ENCODE results near the gene ST6GALNAC3.

The ST6GALNAC3 gene

DNA sequence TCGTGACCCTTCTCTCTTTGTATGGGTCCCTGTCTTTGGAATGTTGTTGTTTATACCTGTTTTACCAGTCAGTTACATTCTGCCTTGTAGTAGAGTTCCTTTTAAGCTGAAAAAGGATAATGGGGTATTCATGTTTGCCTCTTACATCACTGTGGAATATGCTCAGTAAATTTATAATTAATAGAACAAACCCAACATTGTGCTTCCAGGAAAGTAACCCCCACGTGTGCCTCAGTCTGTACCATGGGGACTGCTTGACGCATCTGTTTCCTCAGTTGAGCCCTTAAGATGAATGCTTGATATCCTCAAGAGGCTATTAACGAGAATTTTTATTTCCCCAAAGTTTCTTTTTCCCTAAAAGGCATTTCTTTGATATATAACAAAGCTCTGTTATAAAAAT is 73.4 kb downstream of the ST6GALNAC3 start:
- DNase-seq, result no peak

- no peak for DNase-seq
Observed at GRCh38 chr1:76148460-76148859, 73.9 kb downstream of the ST6GALNAC3 start.

DNA sequence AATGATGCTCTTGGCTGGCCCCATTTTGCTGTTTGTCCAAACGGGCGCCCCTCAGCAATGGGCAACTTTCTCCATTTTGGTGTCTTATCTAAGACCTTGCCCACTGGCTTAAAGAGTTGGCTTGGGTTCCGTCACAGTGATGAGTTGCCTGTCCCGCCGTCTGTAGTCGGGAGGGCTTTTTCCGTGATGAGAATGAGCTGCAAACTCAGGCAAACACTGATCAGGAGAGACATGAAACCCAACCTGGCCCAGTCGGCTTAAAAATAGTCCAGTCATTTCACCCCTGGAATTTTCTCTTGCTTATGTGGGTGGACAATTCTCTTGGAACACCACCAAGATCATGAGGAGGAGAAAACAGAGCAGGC is 79.3 kb downstream of the ST6GALNAC3 start:
- no peak for DNase-seq

GRCh38 chr1:76154206-76154956 is 79.8 kb downstream of the ST6GALNAC3 start:
- peak; percentile 43 to 86 for DNase-seq

GRCh38 chr1:76156987-76157386 is 82.4 kb downstream of the ST6GALNAC3 start:
- DNase-seq, result no peak

DNA sequence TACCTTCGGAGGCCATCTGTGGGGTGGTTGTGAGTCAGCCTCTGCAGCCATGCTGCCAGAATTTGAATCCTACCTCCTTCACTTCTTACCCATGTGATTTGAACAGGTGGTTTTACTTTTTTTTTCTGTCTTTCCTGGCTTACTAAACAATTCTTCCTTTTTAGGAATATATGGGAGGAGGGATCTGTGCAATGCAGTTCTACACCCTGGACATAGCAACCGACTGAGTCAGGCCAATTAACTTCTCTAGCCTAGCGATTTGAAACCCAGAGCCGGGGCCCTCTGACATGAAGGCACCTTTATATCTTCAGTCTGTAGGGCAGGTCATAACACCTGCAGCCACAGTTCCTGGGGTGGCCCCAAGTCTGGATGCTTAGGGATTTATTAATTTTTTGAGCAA is 83.6 kb downstream of the ST6GALNAC3 start:
- DNase-seq, result peak in 1 of 2 experiments; percentile 6

DNA sequence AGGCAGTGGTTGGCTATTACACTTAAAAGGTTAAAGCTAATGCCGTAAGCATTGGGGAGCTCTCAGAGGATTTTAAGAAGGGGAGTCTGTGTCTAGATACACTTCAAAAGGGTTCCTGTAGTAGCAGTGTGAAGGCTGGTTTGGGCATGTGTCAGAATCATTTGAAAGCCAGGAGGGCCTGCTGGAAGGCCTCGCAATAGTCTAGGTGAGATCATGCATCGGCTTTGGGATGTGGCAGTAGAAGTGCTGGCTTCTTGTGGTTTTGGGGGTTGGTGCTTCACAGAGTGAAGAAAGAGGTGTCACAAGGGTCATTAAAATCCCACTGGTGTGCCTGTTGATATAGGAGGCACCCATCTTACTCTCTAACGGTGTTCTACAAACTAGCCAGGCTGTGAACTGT is 85.7 kb downstream of the ST6GALNAC3 start:
- no peak for DNase-seq

DNA sequence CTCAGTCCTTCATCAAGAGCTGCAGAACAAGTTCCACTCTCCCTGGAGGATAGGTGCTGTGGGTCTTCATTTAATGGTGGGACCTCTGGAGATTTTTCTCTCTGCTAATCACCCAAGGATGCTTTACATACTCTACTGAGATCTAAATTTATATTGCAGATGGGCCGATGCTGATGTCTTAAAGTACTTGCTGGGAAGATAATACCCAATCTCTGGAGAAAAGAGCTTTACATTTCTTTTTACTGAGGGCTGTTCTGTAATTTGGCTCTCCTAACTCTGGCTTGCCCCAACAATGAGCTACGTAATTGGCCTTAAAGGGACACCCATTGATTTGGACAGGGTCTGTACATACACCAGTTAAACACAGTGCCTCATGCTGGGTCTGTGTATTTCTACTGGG is 86.9 kb downstream of the ST6GALNAC3 start:
- DNase-seq, result no peak

GRCh38 chr1:76162254-76162653 is 87.7 kb downstream of the ST6GALNAC3 start:
- no peak for DNase-seq

DNA sequence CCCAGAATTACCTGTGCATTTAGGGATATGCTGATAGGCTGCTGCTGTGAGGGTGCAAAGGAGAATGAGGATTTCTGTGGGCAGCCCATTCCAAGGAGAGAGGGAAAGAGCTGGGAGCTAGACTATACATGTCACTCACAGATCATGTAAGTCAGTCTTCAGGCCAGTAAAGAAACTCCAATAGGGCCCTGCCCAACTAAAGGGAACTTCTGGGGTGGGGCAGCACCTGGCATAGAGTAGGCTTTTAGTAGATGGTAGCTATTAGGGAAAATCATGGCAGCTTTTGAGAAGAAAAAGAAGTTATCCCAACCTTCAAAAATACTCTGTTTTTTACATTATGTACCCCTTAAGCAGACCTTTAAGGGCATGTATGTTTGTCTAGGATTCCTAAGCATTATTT is 89.6 kb downstream of the ST6GALNAC3 start:
- DNase-seq, result no peak

- no peak for DNase-seq
Observed at GRCh38 chr1:76170084-76170483, 95.5 kb downstream of the ST6GALNAC3 start.

GRCh38 chr1:76170513-76170912 is 96.0 kb downstream of the ST6GALNAC3 start:
- DNase-seq, result no peak

DNA sequence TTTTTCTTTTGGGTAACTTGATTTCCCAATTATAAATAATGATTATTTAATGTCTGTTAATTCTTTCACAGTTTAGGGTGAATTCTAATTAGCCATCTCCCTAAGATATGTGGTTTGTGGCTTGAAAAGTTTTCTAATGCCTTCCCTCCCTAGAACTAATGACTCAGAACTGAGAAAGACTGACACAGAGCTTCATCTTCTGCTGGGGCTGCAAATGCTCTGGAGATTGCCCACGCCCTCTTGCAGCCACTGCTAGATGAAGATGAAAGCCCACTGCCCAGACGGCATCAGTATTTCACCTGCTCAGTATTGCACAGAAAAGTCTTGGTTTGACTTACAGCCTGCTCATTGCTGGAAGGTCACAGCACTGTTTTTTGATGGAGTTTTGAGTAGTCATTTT is 101.5 kb downstream of the ST6GALNAC3 start:
- no peak for DNase-seq

DNA sequence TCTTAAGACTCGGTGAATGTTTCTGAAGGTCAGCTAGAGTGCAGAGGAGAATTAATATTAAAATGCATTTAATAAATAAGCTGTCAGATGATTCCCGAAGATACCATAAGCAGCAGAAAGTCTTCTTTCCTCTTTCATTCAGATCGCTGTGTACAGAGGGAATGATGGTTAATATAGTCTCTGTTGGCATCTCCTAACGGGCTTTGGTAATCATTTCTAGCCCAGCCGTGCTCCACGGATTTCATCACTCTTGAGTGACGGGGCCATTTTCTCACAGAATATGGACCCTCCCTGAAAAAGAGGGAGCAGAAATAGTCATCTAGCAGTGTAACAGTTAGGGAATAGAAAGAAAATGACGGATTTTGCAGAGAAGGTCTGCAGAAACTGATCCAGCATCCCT is 103.1 kb downstream of the ST6GALNAC3 start:
- no peak for DNase-seq

GRCh38 chr1:76179219-76179698 is 104.7 kb downstream of the ST6GALNAC3 start:
- no peak for DNase-seq

- no peak for DNase-seq
Observed at GRCh38 chr1:76185207-76185606, 110.7 kb downstream of the ST6GALNAC3 start.

DNA sequence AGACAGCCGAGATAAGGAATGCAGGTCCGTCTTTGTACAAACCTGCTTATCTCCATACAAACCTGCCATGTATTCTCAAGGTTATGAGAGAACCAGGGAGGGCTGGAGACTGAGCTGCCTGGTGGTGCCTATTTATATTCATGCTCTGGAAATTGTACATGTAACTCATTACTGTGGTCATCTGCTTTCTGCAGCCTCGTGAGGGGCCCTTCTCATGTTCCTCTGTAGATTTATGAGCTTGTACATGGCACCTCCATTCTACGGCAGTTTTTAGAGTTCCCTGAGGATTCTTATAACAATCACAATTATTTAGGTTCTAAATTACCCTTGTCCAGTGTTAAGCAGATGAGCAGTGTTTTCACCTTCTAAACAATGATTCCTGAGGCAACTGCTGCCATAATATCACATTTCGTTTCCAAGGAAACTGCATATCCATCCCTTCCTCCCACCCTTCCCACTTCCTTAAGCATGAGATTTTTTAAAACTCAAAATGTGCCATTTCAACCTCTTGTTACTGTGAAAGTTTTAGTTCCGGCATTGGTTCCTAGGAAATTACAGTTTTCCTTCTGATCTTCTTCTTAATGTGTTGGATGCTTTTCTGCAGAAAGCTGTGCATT is 112.1 kb downstream of the ST6GALNAC3 start:
- DNase-seq, result no peak

GRCh38 chr1:76187436-76187835 is 112.9 kb downstream of the ST6GALNAC3 start:
- DNase-seq, result no peak

- DNase-seq, result no peak
Observed at GRCh38 chr1:76189310-76189709, 114.8 kb downstream of the ST6GALNAC3 start.

DNA sequence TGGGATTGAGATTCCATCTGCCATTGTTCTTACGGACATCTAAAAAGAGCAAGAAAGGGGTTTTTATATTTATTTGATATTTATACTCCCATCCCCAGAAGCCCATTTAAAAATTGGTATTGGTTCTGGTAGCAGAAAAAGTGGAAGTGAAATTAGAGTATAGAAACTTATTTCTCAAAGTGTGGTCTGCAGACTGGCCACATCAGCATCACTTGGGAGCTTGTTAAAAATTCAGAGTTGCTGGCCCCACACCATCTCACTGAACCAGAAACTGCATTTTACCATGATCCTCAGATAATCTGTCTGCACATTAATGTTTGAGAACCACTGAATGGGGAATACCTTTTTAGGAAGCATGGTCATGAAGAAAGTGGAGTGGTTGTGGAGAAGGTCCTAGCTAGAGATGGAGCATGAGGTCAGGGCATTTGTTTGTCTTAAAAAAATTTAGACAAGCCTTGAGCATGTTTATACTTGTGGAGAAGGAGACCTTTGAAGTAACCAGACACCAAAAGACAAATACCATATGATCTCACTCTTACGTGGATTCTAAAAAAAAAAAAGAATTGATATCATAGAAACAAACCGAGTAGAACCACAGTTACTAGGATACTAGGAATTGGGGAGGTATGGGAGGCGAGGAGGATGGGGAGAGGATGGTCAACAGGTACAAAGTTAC is 116.3 kb downstream of the ST6GALNAC3 start:
- DNase-seq, result no peak

DNA sequence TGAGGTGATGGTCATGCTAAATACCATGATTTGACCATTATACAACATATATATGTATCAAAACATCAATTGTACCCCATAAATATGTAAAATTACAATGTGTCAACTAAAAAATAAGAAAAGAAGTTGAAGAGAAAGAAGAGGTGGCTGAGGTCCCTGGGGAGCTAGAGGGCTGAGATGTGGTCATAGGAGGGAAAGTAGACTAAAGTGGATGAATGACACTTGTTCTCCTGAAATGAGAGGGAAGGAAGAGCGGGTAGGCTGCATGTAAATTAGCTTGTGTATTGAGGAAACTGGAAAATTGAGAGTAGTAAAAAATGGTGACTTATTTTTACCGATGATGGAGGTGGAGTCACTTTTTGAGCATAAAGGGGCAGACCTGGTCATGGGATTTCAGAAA is 117.0 kb downstream of the ST6GALNAC3 start:
- DNase-seq, result no peak

DNA sequence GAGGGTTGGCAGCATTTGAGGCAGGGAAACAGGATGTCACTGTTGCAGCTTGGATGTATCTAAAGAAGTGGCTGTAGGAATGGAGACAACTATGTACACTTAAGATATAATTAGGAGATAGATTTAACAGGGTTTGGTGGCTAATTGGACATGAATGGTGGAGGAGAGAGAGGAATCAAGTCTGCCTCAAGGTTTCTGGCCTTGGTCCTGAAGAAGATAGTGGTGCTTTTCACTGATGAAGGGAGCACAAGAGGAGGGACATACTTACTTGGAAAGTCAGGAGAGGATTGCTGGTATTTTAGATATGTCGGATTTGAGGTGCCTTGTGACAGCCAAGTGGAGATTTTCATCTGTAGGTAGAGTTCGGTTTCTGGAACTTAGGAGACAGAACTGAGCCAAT is 123.9 kb downstream of the ST6GALNAC3 start:
- no peak for DNase-seq

DNA sequence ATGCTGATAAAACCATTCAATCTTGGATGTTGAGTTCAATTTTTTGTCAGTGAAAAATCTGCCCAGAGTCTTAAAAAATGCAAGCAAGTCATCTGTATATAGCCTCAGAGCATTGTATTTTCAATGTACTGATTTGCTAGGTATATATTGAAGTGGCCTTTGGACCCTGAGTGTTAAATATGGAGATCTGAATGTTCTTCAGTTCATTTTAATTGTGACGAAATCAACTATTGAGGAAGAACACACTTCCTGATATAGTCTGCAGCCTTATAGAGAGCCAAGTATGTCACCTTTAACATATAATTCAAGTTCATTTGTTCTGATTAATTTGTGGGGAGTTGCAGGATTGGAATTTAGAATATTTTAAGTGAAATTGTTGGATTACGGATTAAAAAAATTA is 128.1 kb downstream of the ST6GALNAC3 start:
- no peak for DNase-seq

GRCh38 chr1:76203127-76203526 is 128.6 kb downstream of the ST6GALNAC3 start:
- DNase-seq, result no peak

Measured in NCI-H446 (cell line).